Nephron progenitor cell (in vitro differentiated cells): ENCODE measurements around the gene KRTAP6-3.

Experiments
- DNase-seq: peaks from one replicate; pipeline ENCODE4 v3.0.0; 2021
- H3K27ac Mint-ChIP-seq: 2 replicates; pipeline ENCODE4 v1.8.0; 2021; ENCODE audit warnings: mild to moderate bottlenecking, moderate library complexity, mixed read lengths
- H3K27me3 Mint-ChIP-seq: 2 replicates; pipeline ENCODE4 v1.8.0; 2021; ENCODE audit warnings: mild to moderate bottlenecking, low read depth, mixed read lengths; ENCODE audit not compliant: poor library complexity
- H3K36me3 Mint-ChIP-seq: 2 replicates; pipeline ENCODE4 v1.8.0; 2021; ENCODE audit warnings: low read depth, mixed read lengths
- H3K4me1 Mint-ChIP-seq: 2 replicates; pipeline ENCODE4 v1.8.0; 2021; ENCODE audit warnings: mixed read lengths
- H3K4me3 Mint-ChIP-seq: 2 replicates; pipeline ENCODE4 v1.8.0; 2021; ENCODE audit warnings: mild to moderate bottlenecking, moderate library complexity, mixed read lengths
- H3K9me3 Mint-ChIP-seq: 2 replicates; pipeline ENCODE4 v1.8.0; 2021; ENCODE audit warnings: mild to moderate bottlenecking, moderate library complexity, mixed read lengths
- TF ChIP-seq, protein P1 (sequence below): fragments of 200-600 bp; sonication (generic); IDR thresholded peaks from 2 replicates; pipeline ENCODE4 v1.5.0; 2021; ENCODE audit warnings: antibody characterized with exemption

The KRTAP6-3 gene

DNA sequence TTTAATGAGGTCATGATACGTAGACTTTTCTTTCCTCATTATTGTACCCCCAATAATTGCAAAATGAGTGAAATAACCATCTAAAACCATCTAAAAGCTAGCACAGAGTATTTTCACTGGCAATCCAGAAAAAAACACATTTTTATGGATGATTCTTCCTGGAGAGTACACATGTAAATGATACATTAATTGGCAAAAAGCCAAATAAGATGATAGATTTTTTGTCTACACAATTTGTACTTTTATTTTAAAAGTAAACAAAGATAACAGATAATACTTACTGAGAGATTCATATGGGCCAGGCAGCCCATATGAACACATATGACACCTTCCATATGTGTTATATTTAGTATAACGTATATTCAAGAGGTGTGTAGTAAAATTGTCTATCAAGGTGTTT, 28.6 kb upstream of the KRTAP6-3 start:
- H3K4me1 Mint-ChIP-seq: no peaks in the 10 kb centered on the region
- DNase-seq: no peak
- TF ChIP-seq, protein P1, sequence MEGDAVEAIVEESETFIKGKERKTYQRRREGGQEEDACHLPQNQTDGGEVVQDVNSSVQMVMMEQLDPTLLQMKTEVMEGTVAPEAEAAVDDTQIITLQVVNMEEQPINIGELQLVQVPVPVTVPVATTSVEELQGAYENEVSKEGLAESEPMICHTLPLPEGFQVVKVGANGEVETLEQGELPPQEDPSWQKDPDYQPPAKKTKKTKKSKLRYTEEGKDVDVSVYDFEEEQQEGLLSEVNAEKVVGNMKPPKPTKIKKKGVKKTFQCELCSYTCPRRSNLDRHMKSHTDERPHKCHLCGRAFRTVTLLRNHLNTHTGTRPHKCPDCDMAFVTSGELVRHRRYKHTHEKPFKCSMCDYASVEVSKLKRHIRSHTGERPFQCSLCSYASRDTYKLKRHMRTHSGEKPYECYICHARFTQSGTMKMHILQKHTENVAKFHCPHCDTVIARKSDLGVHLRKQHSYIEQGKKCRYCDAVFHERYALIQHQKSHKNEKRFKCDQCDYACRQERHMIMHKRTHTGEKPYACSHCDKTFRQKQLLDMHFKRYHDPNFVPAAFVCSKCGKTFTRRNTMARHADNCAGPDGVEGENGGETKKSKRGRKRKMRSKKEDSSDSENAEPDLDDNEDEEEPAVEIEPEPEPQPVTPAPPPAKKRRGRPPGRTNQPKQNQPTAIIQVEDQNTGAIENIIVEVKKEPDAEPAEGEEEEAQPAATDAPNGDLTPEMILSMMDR: no peak
- peaks cover 4% of the 10 kb centered on the region for H3K27me3 Mint-ChIP-seq
- no peak overlapping the region for H3K4me3 Mint-ChIP-seq
- no peak overlapping the region for H3K27ac Mint-ChIP-seq
- H3K9me3 Mint-ChIP-seq: peaks cover 8% of the 10 kb centered on the region
- H3K36me3 Mint-ChIP-seq: no peaks in the 10 kb centered on the region

DNA sequence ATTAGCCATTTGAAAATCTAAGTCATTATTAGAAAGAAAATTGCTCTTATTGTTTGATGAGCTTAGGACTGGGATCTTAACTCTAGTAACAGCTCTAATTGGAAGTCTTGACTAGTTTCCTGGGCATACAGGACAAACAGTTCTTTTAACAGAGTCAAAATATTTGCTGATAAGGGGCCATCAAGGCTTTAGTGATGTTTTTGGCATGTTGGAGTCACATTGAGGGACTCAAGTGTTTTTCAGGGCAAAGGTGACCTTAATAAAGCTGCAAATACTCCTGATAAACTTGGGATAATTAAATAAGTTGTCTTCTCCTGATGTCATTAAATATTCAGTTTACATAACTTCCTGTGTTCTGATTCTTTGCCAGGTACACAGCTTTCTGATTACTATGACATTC, 24.6 kb upstream of the KRTAP6-3 start:
- H3K27me3 Mint-ChIP-seq: no peaks in the 10 kb centered on the region
- no peak overlapping the region for H3K4me3 Mint-ChIP-seq
- peaks cover 4% of the 10 kb centered on the region for H3K9me3 Mint-ChIP-seq
- H3K36me3 Mint-ChIP-seq: no peaks in the 10 kb centered on the region
- H3K27ac Mint-ChIP-seq: no peak overlapping the region
- TF ChIP-seq, protein P1: no peak
- DNase-seq: no peak
- H3K4me1 Mint-ChIP-seq: no peaks in the 10 kb centered on the region

DNA sequence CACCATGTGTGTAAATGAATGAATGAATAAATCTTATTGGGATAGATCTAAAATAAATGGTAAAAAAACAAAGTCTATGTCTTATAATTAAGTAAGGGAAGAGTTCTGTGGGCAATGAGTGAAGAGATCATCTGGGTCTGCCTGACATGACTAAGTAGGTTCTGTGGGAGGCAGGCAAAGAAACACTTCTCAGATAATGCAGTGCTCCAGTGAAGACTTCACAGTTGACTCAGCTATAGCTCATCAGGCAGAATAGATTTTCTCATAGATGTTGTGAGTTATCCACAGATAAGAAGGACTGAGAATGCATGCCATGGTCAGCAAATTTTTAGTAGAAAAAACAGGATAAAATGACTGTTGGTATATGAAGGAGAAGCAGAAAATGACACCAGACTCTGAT, 14.5 kb upstream of the KRTAP6-3 start:
- H3K36me3 Mint-ChIP-seq: no peaks in the 10 kb centered on the region
- H3K4me3 Mint-ChIP-seq: no peak overlapping the region
- H3K9me3 Mint-ChIP-seq: no peaks in the 10 kb centered on the region
- H3K27ac Mint-ChIP-seq: no peak overlapping the region
- no peaks in the 10 kb centered on the region for H3K27me3 Mint-ChIP-seq
- no peaks in the 10 kb centered on the region for H3K4me1 Mint-ChIP-seq
- TF ChIP-seq, protein P1: no peak
- DNase-seq: no peak

DNA sequence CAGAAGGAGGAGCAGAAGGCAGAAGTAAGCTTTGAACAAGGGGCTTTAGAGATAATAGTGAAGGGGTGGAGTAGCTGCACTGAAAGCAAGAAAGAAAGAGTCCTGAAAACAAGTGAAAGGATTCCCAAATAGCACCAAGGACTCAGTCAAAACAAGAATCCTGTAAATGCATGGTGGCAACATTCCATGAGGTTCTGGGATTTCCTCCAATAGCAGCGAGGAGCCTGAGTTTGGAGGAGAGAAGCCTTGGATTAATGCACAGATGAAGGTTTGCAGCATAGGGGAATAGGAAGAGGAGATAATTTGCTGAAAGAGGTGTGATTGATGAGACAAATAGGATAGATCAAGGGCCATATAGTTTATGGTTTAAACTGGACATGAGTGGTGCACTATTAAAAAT, 12.9 kb upstream of the KRTAP6-3 start:
- Mint-ChIP-seq H3K36me3 (no peaks in the 10 kb centered on the region), H3K4me3 (no peak overlapping the region), H3K9me3 (peaks cover 4% of the 10 kb centered on the region), H3K27me3 (no peaks in the 10 kb centered on the region), H3K27ac (no peak overlapping the region), H3K4me1 (no peaks in the 10 kb centered on the region)
- no peak for DNase-seq
- TF ChIP-seq, protein P1: no peak

DNA sequence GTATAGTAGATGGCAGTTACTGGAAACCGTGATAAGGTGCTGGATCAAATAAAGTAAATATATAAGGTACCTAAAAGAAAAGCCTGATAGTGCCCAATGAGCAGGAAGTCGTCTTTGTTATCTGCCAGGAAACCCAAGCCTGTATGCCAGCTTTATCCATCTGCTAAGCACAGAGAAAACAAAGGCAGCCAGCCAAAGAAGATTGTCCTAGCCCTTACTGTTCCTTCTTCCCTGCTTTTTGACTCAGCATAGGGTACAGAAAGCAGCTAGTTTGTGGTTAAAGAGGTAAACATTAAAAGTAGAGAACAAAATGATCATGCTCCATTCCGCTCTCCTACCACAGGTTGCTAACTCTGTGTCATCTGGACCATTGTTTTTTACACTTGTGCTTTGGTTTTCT, 12.1 kb upstream of the KRTAP6-3 start:
- Mint-ChIP-seq H3K4me3 (no peak overlapping the region), H3K27me3 (no peaks in the 10 kb centered on the region), H3K9me3 (peaks cover 7% of the 10 kb centered on the region), H3K4me1 (no peaks in the 10 kb centered on the region), H3K27ac (no peak overlapping the region), H3K36me3 (no peaks in the 10 kb centered on the region)
- no peak for DNase-seq
- TF ChIP-seq, protein P1: no peak

DNA sequence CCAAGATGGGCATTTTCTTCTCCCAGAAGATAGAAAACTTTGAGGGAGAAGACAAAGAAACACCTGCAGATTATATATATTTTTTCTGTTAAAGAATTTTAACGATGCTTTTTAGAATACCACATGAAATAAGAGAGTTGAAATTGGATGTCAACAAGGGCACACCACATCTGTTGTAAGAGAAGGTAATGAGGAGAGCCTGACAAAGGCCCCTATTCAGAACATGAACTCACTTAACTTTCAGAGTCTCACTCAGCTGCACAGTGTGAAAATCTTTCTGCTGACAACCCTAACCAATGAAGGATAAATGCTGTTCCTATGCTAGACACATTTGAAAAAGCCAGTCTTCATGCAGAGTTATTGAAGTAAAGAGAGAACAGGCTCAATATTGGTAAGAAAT, 9.4 kb upstream of the KRTAP6-3 start:
- Mint-ChIP-seq H3K4me1 (no peaks in the 10 kb centered on the region), H3K27me3 (no peaks in the 10 kb centered on the region), H3K27ac (no peak overlapping the region), H3K36me3 (no peaks in the 10 kb centered on the region), H3K4me3 (no peak overlapping the region), H3K9me3 (peaks cover 7% of the 10 kb centered on the region)
- DNase-seq: no peak
- TF ChIP-seq, protein P1: no peak
